HL-60 (cell line): ENCODE measurements around the gene TMEM120B.
A peak's percentile ranks its signal among the peaks of the same experiment; 100 is the strongest.
"Not testable (repeated sequence)": the region's sequence is repeated elsewhere in the genome, so short reads cannot be mapped to it uniquely, and the experiment has no call there.

ENCODE experiments used
- DNase-seq, 2 experiments: peaks; one replicate each; pipeline ENCODE4 v3.0.0-alpha.2; 2010 to 2020; ENCODE audit warnings: low read depth in 1 of 2, low spot score in 1 of 2
- H3K27ac ChIP-seq: fragments of 250-450 bp; sonication (Bioruptor Pico); replicated peaks from 2 replicates; pipeline ENCODE4 v1.5.1; 2020; ENCODE audit warnings: mild to moderate bottlenecking, moderate library complexity
- H3K27me3 ChIP-seq: fragments of 250-450 bp; sonication (Bioruptor Pico); 2 replicates; pipeline ENCODE4 v1.5.1; 2021; ENCODE audit warnings: mild to moderate bottlenecking, moderate library complexity; ENCODE audit not compliant: insufficient read depth, poor library complexity, severe bottlenecking
- H3K4me3 ChIP-seq: replicated peaks from 2 replicates; pipeline ENCODE4 v1.5.1; 2011; ENCODE audit warnings: mild to moderate bottlenecking, control low read depth, low read length; ENCODE audit not compliant: insufficient read depth
- GABPA ChIP-seq: IDR thresholded peaks from 2 replicates; pipeline ENCODE4 v1.6.1; 2012; ENCODE audit warnings: low read depth
- POLR2AphosphoS5 ChIP-seq: IDR thresholded peaks from 2 replicates; pipeline ENCODE4 v1.6.1; 2012; ENCODE audit warnings: low read depth
- REST ChIP-seq: IDR thresholded peaks from 2 replicates; pipeline ENCODE4 v1.6.1; 2012; ENCODE audit warnings: low read depth; ENCODE audit not compliant: insufficient replicate concordance
- SPI1 ChIP-seq: IDR thresholded peaks from 2 replicates; pipeline ENCODE4 v1.6.1; 2012; ENCODE audit warnings: low read depth, mild to moderate bottlenecking, borderline replicate concordance
- long read RNA-seq: library from polyadenylated mRNA; unstranded; transcript quantifications from one replicate; pipeline ENCODE4 v2.0.0, GENCODE V29; 2020
- TF ChIP-seq, protein P1 (sequence below): IDR thresholded peaks from one replicate; pipeline ENCODE4 v1.5.1; 2011; ENCODE audit warnings: low read length, control low read depth, inconsistent platforms; ENCODE audit not compliant: insufficient read depth

TMEM120B gene
- long read RNA-seq, partial matches to known transcripts, result 0 of 9 reads
- long read RNA-seq, other reads (novel, unspliced or antisense), result 9 of 9 reads

DNA sequence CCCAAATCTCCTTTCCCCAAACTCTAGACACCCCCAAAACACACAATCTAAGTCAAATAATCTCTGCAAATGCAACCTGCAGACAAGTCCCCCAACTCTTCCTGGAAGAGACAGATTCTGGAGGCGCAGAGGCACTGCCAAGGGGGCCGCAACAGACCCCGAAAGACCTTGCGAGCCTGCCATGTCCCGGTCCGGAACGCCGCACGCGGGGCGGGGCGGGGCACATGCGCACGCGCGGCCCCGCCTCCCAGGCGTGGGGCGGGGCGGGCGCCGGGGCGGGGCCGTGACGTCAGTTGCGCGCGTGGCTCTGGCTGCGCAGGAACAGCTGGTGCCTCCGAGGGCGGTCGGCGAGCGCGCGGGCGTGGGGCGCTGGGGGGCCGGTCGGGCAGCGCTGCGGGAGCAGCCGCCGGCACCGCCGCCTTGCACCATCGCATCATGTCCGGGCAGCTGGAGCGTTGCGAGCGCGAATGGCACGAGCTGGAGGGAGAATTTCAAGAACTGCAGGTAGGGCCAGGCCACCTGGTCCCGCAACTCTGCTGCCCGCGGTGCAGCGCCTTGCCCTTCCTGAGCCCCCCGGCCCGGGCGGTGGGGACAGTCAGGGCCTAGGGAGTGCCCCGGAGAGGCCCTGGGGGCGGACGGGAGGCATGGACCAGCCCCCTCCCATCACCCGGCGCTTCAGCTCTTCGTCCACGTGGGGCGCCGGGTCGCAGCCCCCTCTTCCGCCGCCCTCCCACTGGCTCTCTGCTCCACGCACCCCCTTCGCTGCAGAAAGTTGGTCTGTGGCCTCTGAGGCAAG is at the start of gene TMEM120B:
Gene TMEM120B (plus strand): TSS at position 292 of the 796 bp plus-strand sequence. CDS start 144 bp downstream, at position 436.
- TF ChIP-seq SPI1 (no peak), REST (no peak), GABPA (no peak), POLR2AphosphoS5 (peak; percentile 34; the same call in 1 of the 2 replicates)
- TF ChIP-seq, protein P1, sequence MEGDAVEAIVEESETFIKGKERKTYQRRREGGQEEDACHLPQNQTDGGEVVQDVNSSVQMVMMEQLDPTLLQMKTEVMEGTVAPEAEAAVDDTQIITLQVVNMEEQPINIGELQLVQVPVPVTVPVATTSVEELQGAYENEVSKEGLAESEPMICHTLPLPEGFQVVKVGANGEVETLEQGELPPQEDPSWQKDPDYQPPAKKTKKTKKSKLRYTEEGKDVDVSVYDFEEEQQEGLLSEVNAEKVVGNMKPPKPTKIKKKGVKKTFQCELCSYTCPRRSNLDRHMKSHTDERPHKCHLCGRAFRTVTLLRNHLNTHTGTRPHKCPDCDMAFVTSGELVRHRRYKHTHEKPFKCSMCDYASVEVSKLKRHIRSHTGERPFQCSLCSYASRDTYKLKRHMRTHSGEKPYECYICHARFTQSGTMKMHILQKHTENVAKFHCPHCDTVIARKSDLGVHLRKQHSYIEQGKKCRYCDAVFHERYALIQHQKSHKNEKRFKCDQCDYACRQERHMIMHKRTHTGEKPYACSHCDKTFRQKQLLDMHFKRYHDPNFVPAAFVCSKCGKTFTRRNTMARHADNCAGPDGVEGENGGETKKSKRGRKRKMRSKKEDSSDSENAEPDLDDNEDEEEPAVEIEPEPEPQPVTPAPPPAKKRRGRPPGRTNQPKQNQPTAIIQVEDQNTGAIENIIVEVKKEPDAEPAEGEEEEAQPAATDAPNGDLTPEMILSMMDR, result no peak
- peak; percentile 70 to 73 for DNase-seq
- Histone ChIP-seq H3K4me3 (peak within 1 kb of the TSS; percentile 100), H3K27me3 (no peaks in the 10 kb centered on the region), H3K27ac (peak within 1 kb of the TSS; percentile 68)

GRCh38 chr12:121663610-121663929 is 49.0 kb upstream of the TMEM120B start:
- H3K27ac ChIP-seq, result peak overlapping the region; percentile 81
- no peak overlapping the region for H3K4me3 ChIP-seq
- DNase-seq, result no peak
- H3K27me3 ChIP-seq, result no peaks in the 10 kb centered on the region
- TF ChIP-seq, protein P1, result no peak
- TF ChIP-seq SPI1, result no peak; the same call in 1 of the 2 replicates
- TF ChIP-seq REST, result no peak
- TF ChIP-seq GABPA, result no peak
- TF ChIP-seq POLR2AphosphoS5, result no peak

- not testable (repeated sequence) for DNase-seq, H3K27ac ChIP-seq, H3K27me3 ChIP-seq, H3K4me3 ChIP-seq
These were observed 45.7 kb upstream of the TMEM120B start for GRCh38 chr12:121666829-121667228.

- no peaks in the 10 kb centered on the region for H3K27me3 ChIP-seq
- DNase-seq, result peak in 1 of 2 experiments; percentile 33
- no peak overlapping the region for H3K27ac ChIP-seq
- TF ChIP-seq, protein P1, result peak; percentile 8
- no peak for TF ChIP-seq SPI1
- no peak overlapping the region for H3K4me3 ChIP-seq
These were observed 43.6 kb upstream of the TMEM120B start for GRCh38 chr12:121668750-121669520.
